Measurements from ENCODE around the gene PLA1A. TPM values are rescaled to one million over a fixed set of nuclear protein-coding genes. Genes with fewer than 3 reads are reported as not detected.

The PLA1A gene
- total and polyA plus RNA-seq, 2 donors (not counting 3 experiments of a cell fraction or from before 2014, with no cell fraction given), result 0.07 TPM; not detected in 1

DNA sequence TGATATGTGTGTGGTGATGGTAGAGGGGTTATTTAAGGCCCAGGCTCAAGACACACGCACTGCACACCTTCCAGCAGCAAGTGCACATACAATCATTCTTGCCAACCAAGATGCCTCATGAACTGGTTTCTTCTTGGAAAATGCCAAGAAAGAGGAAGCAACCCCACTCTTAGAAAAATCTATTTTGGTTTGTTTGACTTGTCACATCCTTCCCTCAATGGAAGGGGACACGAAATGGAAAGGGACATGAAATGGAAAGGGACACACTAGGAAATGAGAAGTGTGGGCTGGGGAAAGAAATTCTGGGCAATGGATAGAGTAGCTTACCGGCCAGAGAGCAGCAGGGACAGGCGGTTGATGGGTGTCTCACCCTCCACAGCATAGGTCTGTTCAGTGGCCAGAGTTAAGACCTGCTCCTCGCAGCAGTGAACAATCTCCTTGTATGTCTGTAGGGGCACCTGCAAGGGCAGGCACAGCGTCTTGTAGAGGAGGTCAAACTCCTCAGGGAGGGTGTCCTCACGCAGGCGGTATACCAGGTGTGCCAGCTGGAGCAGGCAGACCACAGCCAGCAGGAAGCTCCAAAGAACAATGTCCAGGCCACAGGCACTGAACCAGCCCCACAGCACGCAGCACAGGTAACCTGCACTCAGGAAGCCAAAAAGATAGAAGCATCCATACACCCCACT is 62.1 kb downstream of the PLA1A start:
- H3K9ac ChIP-seq (replicated peaks; ENCODE audit: extremely low read depth, insufficient read depth, low read length), result no peak overlapping the region
- no peaks in the 10 kb centered on the region for H3K9me3 ChIP-seq (replicated peaks; ENCODE audit: control insufficient read depth, insufficient read depth, low read length)
- H2AFZ ChIP-seq (ENCODE audit: low read depth, low read length), result no peak overlapping the region
- intact Hi-C loops (cut with micrococcal nuclease) (no loop called here), dilution Hi-C loops (cut with MboI; ENCODE audit: extremely low pct_ligation_motif_present, low sequenced_read_pairs) (no loop called here)
- H3K27me3 ChIP-seq (ENCODE audit: control insufficient read depth in 2 of 2, insufficient read depth in 2 of 2, low read length in 2 of 2), result peaks cover 0 to 6% of the 10 kb centered on the region in 2 experiments
- H4K20me1 ChIP-seq (replicated peaks; ENCODE audit: control insufficient read depth, extremely low read depth, insufficient read depth, low read length), result no peaks in the 10 kb centered on the region
- ChIA-PET POLR2A (no interaction called here), CTCF (no interaction called here)
- no peak overlapping the region for H3K27ac ChIP-seq (ENCODE audit: insufficient read depth, low read depth, low read length)
- H3K4me3 ChIP-seq (replicated peaks in 1 of 3; ENCODE audit: insufficient read depth in 1 of 3, low read depth in 1 of 3, low read length in 3 of 3), result no peak overlapping the region
- H3K36me3 ChIP-seq (ENCODE audit: control insufficient read depth in 2 of 2, extremely low read depth in 1 of 2, insufficient read depth in 2 of 2, low read length in 2 of 2), result no peaks in the 10 kb centered on the region
- no TSS peak for BruUV-seq (replicated peaks)
- TF ChIP-seq FOS (IDR thresholded peaks at IDR 0.05; ENCODE audit: borderline replicate concordance, insufficient read depth, low read length), result no peak
- no peak for TF ChIP-seq POLR2AphosphoS5 (IDR thresholded peaks at IDR 0.05; ENCODE audit: insufficient read depth, low read depth, low read length)
- H3K79me2 ChIP-seq (ENCODE audit: control insufficient read depth, insufficient read depth, low read length), result no peaks in the 10 kb centered on the region
- DNase-seq (ENCODE audit: low read depth, low spot score) (no peak), FAIRE-seq (no peak)
- no peaks in the 10 kb centered on the region for H3K9me1 ChIP-seq (replicated peaks; ENCODE audit: control insufficient read depth, extremely low read depth, insufficient read depth, low read length)
- H3K4me1 ChIP-seq (ENCODE audit: control insufficient read depth, extremely low read depth, insufficient read depth, low read length), result no peaks in the 10 kb centered on the region
- no peak overlapping the region for H3K4me2 ChIP-seq (ENCODE audit: insufficient read depth, low read length)

DNA sequence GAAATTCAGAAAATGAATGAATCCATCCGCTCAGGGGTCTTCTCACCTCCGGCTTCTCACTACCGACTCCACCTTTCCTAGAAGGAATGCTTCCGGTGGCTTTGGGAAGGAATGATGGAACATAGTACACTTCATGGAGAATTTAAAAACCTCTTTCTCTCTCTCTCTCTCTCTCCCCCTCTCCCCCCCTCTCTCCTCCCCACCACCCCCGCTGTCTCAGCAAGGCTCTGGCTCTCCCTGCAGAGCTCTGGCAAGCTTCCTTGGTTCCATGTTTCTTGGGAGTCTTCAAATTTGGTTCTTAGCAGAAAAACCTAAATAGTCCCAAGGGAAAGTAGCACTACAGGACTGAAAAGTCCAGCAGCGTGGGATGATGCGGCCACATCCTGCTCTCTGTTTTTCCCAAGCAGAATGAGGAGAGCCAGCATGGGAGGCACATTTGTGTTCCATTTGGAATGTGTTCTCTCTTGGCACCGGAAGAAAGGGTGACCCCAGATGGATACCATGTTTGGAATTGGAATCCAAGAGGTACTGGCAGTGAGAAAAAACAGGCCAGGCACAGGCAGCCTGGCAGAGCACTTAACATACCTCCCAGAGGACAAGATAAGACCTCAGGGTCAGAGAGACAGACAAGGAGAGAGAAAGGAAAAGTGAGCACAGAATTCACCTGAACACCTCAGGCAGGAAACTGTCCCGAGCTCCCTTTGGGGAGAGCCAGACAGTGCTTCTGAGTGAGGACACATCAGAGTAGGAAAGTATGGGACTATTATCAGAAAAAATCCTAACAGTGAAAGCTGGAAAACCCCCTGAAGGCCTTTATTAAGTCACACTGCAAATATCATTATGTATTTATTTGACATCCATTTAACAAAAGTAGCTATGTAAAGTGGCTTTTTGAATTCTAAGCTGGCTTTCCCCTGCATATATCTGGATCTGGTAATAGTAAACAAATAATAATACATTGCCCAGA is 63.1 kb downstream of the PLA1A start, which contains the start of gene POPDC2:
Gene POPDC2, minus strand, starts transcription at position 116 of the 967 bp plus-strand sequence. CDS start 166 bp downstream, outside the sequence.
- Histone ChIP-seq H3K27me3 (ENCODE audit: control insufficient read depth in 2 of 2, insufficient read depth in 2 of 2, low read length in 2 of 2) (peaks cover 0 to 4% of the 10 kb centered on the region in 2 experiments), H3K9me3 (replicated peaks; ENCODE audit: control insufficient read depth, insufficient read depth, low read length) (no peaks in the 10 kb centered on the region), H3K4me2 (ENCODE audit: insufficient read depth, low read length) (no peak within 1 kb of the TSS), H3K4me3 (replicated peaks in 1 of 3; ENCODE audit: insufficient read depth in 1 of 3, low read depth in 1 of 3, low read length in 3 of 3) (no peak within 1 kb of the TSS), H3K4me1 (ENCODE audit: control insufficient read depth, extremely low read depth, insufficient read depth, low read length) (no peaks in the 10 kb centered on the region), H3K27ac (ENCODE audit: insufficient read depth, low read depth, low read length) (no peak within 1 kb of the TSS), H3K9me1 (replicated peaks; ENCODE audit: control insufficient read depth, extremely low read depth, insufficient read depth, low read length) (no peaks in the 10 kb centered on the region), H3K79me2 (ENCODE audit: control insufficient read depth, insufficient read depth, low read length) (no peaks in the 10 kb centered on the region), H4K20me1 (replicated peaks; ENCODE audit: control insufficient read depth, extremely low read depth, insufficient read depth, low read length) (no peaks in the 10 kb centered on the region), H3K36me3 (ENCODE audit: control insufficient read depth in 2 of 2, extremely low read depth in 1 of 2, insufficient read depth in 2 of 2, low read length in 2 of 2) (no peaks in the 10 kb centered on the region), H3K9ac (replicated peaks; ENCODE audit: extremely low read depth, insufficient read depth, low read length) (no peak within 1 kb of the TSS), H2AFZ (ENCODE audit: low read depth, low read length) (no peak within 1 kb of the TSS)
- no TSS peak for BruUV-seq (replicated peaks)
- TF ChIP-seq, protein P1, sequence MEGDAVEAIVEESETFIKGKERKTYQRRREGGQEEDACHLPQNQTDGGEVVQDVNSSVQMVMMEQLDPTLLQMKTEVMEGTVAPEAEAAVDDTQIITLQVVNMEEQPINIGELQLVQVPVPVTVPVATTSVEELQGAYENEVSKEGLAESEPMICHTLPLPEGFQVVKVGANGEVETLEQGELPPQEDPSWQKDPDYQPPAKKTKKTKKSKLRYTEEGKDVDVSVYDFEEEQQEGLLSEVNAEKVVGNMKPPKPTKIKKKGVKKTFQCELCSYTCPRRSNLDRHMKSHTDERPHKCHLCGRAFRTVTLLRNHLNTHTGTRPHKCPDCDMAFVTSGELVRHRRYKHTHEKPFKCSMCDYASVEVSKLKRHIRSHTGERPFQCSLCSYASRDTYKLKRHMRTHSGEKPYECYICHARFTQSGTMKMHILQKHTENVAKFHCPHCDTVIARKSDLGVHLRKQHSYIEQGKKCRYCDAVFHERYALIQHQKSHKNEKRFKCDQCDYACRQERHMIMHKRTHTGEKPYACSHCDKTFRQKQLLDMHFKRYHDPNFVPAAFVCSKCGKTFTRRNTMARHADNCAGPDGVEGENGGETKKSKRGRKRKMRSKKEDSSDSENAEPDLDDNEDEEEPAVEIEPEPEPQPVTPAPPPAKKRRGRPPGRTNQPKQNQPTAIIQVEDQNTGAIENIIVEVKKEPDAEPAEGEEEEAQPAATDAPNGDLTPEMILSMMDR (IDR thresholded peaks at IDR 0.05; ENCODE audit: extremely low read depth in 1 of 2, insufficient read depth in 1 of 2, low read depth in 1 of 2, low read length in 2 of 2), result no peak
- TF ChIP-seq, protein P2, sequence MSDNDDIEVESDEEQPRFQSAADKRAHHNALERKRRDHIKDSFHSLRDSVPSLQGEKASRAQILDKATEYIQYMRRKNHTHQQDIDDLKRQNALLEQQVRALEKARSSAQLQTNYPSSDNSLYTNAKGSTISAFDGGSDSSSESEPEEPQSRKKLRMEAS (IDR thresholded peaks at IDR 0.05; ENCODE audit: insufficient read depth, insufficient read length), result no peak
- TF ChIP-seq EZH2 (IDR thresholded peaks at IDR 0.05; ENCODE audit: borderline replicate concordance, low read depth, low read length, severe bottlenecking), result no peak
- TF ChIP-seq MYC (IDR thresholded peaks at IDR 0.05; ENCODE audit: low read depth, low read length), result no peak
- TF ChIP-seq POLR2AphosphoS5 (IDR thresholded peaks at IDR 0.05; ENCODE audit: insufficient read depth, low read depth, low read length), result no peak
- no peak for TF ChIP-seq JUN (IDR thresholded peaks at IDR 0.05; ENCODE audit: borderline replicate concordance, insufficient read depth, insufficient read length, low read depth)
- TF ChIP-seq FOS (IDR thresholded peaks at IDR 0.05; ENCODE audit: borderline replicate concordance, insufficient read depth, low read length), result no peak
- no peak for TF ChIP-seq POLR2A (IDR thresholded peaks at IDR 0.05; ENCODE audit: low read depth, low read length)
- TF ChIP-seq GATA2 (IDR thresholded peaks at IDR 0.05; ENCODE audit: insufficient read depth, insufficient read length, low read depth, low read length), result no peak
- intact Hi-C loops (cut with micrococcal nuclease) (no loop called here), dilution Hi-C loops (cut with MboI; ENCODE audit: extremely low pct_ligation_motif_present, low sequenced_read_pairs) (no loop called here)
- DNase-seq (ENCODE audit: low read depth, low spot score), result no peak
- CTCF ChIA-PET, result no interaction called here
- POLR2A ChIA-PET, result interaction anchor here (0.6 kb wide), 1 partner anchor 16 kb away, joined by 4 read pairs; the partner anchor contains the start of gene COX17
- no peak for FAIRE-seq

Data from endothelial cell of umbilical vein (primary cell).